Mucosa of descending colon (tissue), 3 donors: ENCODE results near the gene NFAM1. TPM values are rescaled to one million over a fixed set of nuclear protein-coding genes. Genes with fewer than 3 reads are reported as not detected.

Experiments
- ATAC-seq: fragments of 200-7000 bp; cut with Tn5 transposase; one replicate; pipeline ENCODE4 v1.9.1; 2020; ENCODE audit warnings: mild to moderate bottlenecking, moderate library complexity
- DNase-seq, 3 donors: peaks; one replicate each; pipeline ENCODE4 v3.0.0-alpha.2; 2020
- H3K36me3 ChIP-seq: fragments of 200-600 bp; one replicate; pipeline ENCODE4 v1.8.0; 2021; ENCODE audit warnings: low read depth, mild to moderate bottlenecking
- H3K4me1 ChIP-seq: fragments of 200-600 bp; one replicate; pipeline ENCODE4 v1.8.0; 2021; ENCODE audit warnings: low read depth, mild to moderate bottlenecking
- H3K4me3 ChIP-seq: fragments of 200-600 bp; one replicate; pipeline ENCODE4 v1.8.0; 2021; ENCODE audit warnings: mild to moderate bottlenecking
- H3K9me3 ChIP-seq: fragments of 200-600 bp; one replicate; pipeline ENCODE4 v1.8.0; 2021; ENCODE audit warnings: mild to moderate bottlenecking
- intact Hi-C, 2 donors: fragments of 100-400 bp; cut with DNase I in 1 of 2; cut with micrococcal nuclease in 1 of 2; formaldehyde crosslinking; loops; one replicate each; pipeline versions ENCODE4 v1.11.0 to v1.11.1; 2022; cut with DNase I, micrococcal nuclease
- total RNA-seq, 3 donors: library from RNA; stranded (reverse); fragmentation: NEBNext Ultra II Directional in 2 of 3; extraction: Animal tissue kit (Norgen Biotek cat#: 25700) in 2 of 3; gene quantifications; one replicate each; pipeline versions ENCODE4 v1.2.1 to v1.2.4, GENCODE V29; 2021 to 2023
- TF ChIP-seq, protein P1 (sequence below): fragments of 200-600 bp; IDR thresholded peaks from one replicate; pipeline ENCODE4 v1.8.0; 2022; ENCODE audit warnings: antibody characterized with exemption, mild to moderate bottlenecking
- donor health status: DM: no; HTN: no; CAD: no; lungs with moderate emphysema.
- donor health status: DM: no; HTN: no; CAD: no.
- donor health status: DM: no; HTN: yes; CAD: no.

The NFAM1 gene
- total RNA-seq, 3 donors from 2014 or later: 0.46 to 3.1 (median 2.9) TPM

GRCh38 chr22:42433754-42434682 lies 1.8 kb upstream of the NFAM1 start:
- no peaks in the 10 kb centered on the region for H3K4me1 ChIP-seq
- TF ChIP-seq, protein P1, sequence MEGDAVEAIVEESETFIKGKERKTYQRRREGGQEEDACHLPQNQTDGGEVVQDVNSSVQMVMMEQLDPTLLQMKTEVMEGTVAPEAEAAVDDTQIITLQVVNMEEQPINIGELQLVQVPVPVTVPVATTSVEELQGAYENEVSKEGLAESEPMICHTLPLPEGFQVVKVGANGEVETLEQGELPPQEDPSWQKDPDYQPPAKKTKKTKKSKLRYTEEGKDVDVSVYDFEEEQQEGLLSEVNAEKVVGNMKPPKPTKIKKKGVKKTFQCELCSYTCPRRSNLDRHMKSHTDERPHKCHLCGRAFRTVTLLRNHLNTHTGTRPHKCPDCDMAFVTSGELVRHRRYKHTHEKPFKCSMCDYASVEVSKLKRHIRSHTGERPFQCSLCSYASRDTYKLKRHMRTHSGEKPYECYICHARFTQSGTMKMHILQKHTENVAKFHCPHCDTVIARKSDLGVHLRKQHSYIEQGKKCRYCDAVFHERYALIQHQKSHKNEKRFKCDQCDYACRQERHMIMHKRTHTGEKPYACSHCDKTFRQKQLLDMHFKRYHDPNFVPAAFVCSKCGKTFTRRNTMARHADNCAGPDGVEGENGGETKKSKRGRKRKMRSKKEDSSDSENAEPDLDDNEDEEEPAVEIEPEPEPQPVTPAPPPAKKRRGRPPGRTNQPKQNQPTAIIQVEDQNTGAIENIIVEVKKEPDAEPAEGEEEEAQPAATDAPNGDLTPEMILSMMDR: no peak
- DNase-seq (no peak), ATAC-seq (no peak)
- no peaks in the 10 kb centered on the region for H3K9me3 ChIP-seq
- H3K4me3 ChIP-seq: no peak overlapping the region
- intact Hi-C loops: loop anchor here in 1 of 2 donors (10.0 kb wide), 1 partner anchor 269 kb away; no protein-coding TSS in a partner anchor
- H3K36me3 ChIP-seq: no peaks in the 10 kb centered on the region

GRCh38 chr22:42432818-42433217 lies 615 bp upstream of the NFAM1 start:
- DNase-seq (no peak), ATAC-seq (no peak)
- TF ChIP-seq, protein P1: no peak

DNA sequence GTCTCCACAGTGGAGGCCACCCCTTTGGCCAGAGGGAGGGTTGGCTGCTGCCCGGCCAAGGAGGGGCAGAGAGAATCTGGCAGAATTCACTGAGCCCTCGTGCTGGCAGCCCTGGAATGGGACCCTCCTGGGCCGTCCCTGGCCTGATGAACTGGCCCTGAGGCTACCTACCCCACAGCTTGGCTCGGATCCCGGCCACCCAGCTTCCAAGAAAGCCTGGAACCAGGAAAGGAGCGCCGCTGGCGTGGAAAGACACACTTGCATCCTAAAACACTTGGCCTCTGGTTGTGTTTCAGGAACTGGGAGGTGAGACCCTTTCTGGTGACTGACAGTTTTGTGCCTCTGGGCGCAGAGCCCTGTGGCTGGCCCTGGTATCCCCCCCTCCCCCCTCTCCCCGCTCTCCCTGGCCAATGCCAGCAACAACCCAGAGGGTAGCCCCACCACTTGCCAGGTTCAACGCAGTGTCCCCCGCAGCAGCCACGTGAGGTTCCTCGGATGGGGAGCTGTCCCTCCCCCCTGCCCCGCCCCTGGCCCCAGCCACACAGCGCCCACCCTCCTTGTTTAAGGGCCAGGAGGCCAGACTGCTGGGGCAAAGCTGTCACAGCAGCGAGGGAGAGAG lies 693 bp downstream of the NFAM1 start:
- TF ChIP-seq, protein P1: no peak
- H3K4me1 ChIP-seq: no peaks in the 10 kb centered on the region
- H3K4me3 ChIP-seq: no peak overlapping the region
- ATAC-seq (no peak), DNase-seq (no peak)
- H3K9me3 ChIP-seq: no peaks in the 10 kb centered on the region
- no peaks in the 10 kb centered on the region for H3K36me3 ChIP-seq
- intact Hi-C loops: loop anchor here in 1 of 2 donors (10.0 kb wide), 1 partner anchor 267 kb away; no protein-coding TSS in a partner anchor

More at GRCh38 chr22:42432818-42433217, 615 bp upstream of the NFAM1 start:
- Histone ChIP-seq H3K4me3 (no peak overlapping the region), H3K9me3 (no peaks in the 10 kb centered on the region), H3K36me3 (no peaks in the 10 kb centered on the region), H3K4me1 (no peaks in the 10 kb centered on the region)
- intact Hi-C loops: loop anchor here in 1 of 2 donors (10.0 kb wide), 1 partner anchor 268 kb away; no protein-coding TSS in a partner anchor

DNA sequence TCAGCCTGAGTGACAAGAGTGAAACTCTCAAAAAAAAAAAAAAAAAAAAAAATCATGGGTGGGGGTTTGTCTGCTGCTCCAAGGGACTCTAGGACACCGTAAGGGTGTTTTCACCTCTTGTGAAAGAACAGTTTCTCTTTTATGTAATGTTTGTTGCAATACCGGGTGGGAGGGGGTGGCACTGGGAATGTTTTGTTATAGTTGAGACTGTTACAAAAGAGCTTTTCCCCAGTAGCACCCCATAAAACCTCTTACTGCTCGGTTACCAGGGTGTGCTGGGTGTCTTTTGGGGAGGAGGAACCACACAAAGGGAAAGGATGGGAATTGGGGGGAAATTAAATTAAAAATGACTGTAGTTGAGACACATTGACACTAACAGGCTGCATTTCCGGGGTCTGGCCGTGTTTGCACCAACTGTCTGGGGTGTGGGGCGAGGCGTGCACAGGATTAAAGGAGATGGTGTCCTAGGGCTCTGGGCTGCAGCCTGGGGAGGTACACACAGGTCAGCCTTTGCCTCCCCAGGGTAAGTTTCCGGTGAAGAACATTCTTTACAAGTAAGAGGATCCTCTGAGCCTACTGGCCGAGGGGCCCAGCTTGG lies 1.6 kb downstream of the NFAM1 start:
- Histone ChIP-seq H3K9me3 (no peaks in the 10 kb centered on the region), H3K36me3 (no peaks in the 10 kb centered on the region), H3K4me1 (no peaks in the 10 kb centered on the region), H3K4me3 (no peak overlapping the region)
- ATAC-seq (no peak), DNase-seq (no peak)
- TF ChIP-seq, protein P1: no peak
- intact Hi-C loops: loop anchor here in 1 of 2 donors (10.0 kb wide), 1 partner anchor 266 kb away; no protein-coding TSS in a partner anchor

DNA sequence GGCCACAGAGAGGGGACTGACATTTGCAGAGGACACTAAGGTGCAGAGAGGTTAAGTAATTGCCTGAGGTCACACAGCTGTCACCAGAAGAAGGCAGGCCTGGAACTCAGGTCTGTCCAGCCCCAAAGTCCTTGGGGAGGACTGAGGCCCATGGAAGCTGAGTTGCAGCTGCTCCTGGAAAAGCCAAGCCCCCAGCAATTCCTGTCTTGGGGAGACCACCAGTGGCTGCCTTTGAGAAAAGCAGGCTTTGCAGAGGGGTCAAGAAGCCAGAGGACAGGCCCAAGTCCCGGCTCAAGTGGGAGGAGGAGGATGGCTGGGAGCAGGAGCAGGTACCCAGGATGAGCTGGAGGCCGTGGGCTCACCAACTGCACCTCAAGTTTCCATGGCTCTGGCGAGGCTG lies 3.4 kb downstream of the NFAM1 start:
- intact Hi-C loops: no loop called here
- no peak for ATAC-seq
- H3K36me3 ChIP-seq: no peaks in the 10 kb centered on the region

More for the DNA sequence above, 3.4 kb downstream of the NFAM1 start:
- no peaks in the 10 kb centered on the region for H3K4me1 ChIP-seq
- H3K4me3 ChIP-seq: no peak overlapping the region
- TF ChIP-seq, protein P1: no peak
- no peak for DNase-seq
- H3K9me3 ChIP-seq: no peaks in the 10 kb centered on the region
